ENCODE results near the gene CISD3. TPM values are rescaled to one million over a fixed set of nuclear protein-coding genes. Genes with fewer than 3 reads are reported as not detected.
A peak's percentile ranks its signal among the peaks of the same experiment; 100 is the strongest.

Gene CISD3, protein sequence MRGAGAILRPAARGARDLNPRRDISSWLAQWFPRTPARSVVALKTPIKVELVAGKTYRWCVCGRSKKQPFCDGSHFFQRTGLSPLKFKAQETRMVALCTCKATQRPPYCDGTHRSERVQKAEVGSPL
- 9.4 and 19.3 TPM in 2 replicates for total RNA-seq

DNA sequence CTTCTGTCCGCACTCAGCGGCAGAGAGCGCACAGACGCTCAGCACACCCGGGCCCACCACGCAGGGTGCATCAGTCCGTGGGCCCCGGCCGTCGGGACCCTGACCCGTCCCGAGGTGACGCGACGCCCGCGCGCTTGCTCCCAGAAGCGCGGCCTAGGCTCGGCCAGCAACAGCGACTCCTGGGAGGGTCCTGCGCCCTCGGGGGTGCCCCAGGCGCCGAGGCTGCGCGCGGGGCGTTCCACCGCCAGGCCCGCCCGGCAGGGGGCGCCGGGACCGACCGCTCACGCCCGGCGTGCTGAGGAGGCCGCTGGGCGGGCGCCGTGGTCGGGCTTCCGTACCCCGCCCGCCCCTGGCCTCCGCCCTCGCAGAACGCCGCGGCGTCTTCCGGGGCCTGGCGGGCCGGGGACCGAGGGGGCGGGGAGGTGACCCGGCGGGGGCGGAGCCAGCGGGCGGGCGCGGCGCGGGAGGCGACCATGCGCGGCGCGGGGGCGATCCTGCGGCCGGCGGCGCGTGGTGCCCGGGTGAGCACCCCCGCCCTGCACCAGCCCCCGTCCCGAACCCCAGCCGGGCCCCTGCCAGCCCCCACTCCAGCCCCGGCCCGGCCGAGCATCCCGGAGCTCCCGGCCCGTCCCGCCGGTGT is at the start of gene CISD3:
TSS of gene CISD3 (plus strand) at position 456 of the 640 bp plus-strand sequence. CDS start at position 474, 18 bp downstream.
- DNase-seq (ENCODE audit: low read depth) = no peak
- H3K4me3 ChIP-seq (ENCODE audit: low read depth, low read length) = peak within 1 kb of the TSS; percentile 91
- TF ChIP-seq, protein P1, sequence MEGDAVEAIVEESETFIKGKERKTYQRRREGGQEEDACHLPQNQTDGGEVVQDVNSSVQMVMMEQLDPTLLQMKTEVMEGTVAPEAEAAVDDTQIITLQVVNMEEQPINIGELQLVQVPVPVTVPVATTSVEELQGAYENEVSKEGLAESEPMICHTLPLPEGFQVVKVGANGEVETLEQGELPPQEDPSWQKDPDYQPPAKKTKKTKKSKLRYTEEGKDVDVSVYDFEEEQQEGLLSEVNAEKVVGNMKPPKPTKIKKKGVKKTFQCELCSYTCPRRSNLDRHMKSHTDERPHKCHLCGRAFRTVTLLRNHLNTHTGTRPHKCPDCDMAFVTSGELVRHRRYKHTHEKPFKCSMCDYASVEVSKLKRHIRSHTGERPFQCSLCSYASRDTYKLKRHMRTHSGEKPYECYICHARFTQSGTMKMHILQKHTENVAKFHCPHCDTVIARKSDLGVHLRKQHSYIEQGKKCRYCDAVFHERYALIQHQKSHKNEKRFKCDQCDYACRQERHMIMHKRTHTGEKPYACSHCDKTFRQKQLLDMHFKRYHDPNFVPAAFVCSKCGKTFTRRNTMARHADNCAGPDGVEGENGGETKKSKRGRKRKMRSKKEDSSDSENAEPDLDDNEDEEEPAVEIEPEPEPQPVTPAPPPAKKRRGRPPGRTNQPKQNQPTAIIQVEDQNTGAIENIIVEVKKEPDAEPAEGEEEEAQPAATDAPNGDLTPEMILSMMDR (conservative IDR thresholded peaks at IDR 0.05; ENCODE audit: low read depth, low read length) = peak; percentile 43

DNA sequence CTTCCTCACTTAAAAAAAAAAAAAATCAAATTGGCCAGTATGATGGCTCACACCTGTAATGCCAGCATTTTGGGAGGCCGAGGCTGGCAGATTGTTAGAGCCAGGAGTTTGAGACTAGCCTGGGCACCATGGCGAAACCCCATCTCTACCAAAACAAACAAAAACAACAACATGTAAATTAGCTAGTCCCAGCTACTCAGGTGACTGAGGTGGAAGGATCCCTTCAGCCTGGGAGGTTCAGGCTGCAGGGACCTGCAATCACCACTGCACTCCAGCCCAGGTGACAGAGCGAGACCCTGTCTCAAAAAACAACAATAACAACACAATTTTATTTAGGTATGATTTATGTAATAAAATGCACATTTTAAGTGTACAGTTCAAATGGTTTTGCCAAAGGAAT is 49.0 kb upstream of the CISD3 start:
- no peak for DNase-seq (ENCODE audit: low read depth)
- H3K4me3 ChIP-seq (ENCODE audit: low read depth, low read length) = no peak overlapping the region
- TF ChIP-seq, protein P1 (conservative IDR thresholded peaks at IDR 0.05; ENCODE audit: low read depth, low read length) = no peak

DNA sequence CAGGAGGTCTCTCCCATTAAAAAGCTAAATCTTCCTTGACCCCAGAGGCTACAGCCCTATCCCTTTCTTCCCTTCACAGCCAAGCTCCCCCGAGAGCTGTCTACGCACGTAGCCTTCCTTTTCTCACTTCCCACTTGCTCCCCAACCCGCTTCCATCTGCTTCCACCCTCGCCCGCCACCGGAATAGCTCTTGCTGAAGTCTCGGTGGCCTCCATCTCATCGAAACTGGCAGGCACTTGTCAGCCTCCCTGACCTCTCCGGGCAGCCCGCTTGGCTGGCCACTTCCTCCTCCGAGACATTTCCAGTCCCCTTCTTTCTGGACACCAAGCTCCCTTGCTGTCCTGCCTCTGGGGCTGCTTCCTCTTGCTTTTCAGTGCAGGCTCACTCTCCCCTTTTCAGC is 44.6 kb upstream of the CISD3 start:
- no peak overlapping the region for H3K4me3 ChIP-seq (ENCODE audit: low read depth, low read length)
- DNase-seq (ENCODE audit: low read depth) = no peak
- TF ChIP-seq, protein P1 (conservative IDR thresholded peaks at IDR 0.05; ENCODE audit: low read depth, low read length) = no peak

DNA sequence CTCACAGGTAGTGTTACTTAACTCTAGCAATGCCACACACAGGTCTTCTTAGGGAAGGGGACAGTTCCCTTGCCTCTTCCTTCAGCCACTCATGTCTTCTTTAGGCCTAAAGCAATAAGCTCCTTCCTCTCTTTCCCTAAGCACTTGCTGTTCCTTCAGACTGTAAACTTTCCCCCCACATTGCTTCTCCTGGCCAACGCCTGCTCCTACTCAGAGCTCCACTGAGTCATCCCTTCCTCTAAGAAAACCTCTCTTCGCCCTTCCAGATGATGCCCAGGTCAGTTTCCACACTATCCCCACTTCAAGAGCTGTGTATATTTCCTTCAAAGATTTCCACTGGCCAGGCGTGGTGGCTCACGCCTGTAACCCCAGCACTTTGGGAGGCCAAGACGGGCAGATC is 42.9 kb upstream of the CISD3 start:
- no peak for DNase-seq (ENCODE audit: low read depth)
- TF ChIP-seq, protein P1 (conservative IDR thresholded peaks at IDR 0.05; ENCODE audit: low read depth, low read length) = no peak
- no peak overlapping the region for H3K4me3 ChIP-seq (ENCODE audit: low read depth, low read length)

DNA sequence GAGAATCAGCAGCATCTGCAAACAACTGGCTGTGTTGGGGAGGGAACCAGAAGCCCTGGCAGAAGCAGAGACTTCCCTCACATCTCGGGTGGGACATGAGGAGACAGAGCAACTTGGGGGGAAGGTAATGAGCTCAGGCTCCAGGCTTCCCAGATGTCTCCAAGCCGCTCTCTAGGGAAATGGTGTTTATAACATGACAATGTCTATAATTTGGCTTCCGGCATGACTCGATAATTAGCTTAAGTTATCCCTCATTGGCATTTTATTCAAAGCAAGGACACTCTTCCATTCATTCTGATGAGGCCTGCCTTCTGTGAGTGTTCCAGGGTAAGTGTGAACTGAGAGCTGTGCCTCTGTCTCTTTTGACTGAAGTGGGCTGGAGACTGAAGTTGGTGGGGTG is 39.8 kb upstream of the CISD3 start:
- H3K4me3 ChIP-seq (ENCODE audit: low read depth, low read length) = no peak overlapping the region
- DNase-seq (ENCODE audit: low read depth) = no peak
- TF ChIP-seq, protein P1 (conservative IDR thresholded peaks at IDR 0.05; ENCODE audit: low read depth, low read length) = no peak

DNA sequence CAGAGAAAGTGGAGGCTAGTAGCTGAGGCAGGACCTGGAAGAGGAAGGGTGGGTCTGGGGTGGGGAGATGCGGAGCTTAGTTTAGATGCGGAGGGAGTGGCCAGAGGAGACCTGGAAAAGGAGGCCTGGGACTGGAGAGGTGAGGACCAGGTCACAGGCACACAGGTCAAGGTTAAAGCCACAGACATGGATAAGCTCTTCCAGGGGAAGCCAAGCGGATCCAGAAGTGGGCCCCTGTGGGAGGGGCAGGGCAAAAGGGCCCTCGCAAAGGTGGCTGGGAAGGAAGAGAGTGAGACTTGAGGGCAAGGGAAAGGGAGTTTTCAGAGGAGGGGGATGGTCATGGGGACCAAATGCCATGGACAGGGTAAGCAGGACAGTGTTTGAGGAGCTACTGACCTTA is 39.0 kb upstream of the CISD3 start:
- no peak for DNase-seq (ENCODE audit: low read depth)
- TF ChIP-seq, protein P1 (conservative IDR thresholded peaks at IDR 0.05; ENCODE audit: low read depth, low read length) = no peak
- H3K4me3 ChIP-seq (ENCODE audit: low read depth, low read length) = no peak overlapping the region
